Mesenchymal stem cell (in vitro differentiated cells and primary cell): ENCODE results near the gene PLA1A.
A peak's percentile ranks its signal among the peaks of the same experiment; 100 is the strongest.

Source experiments
- DNase-seq: peaks from one replicate; pipeline ENCODE4 v3.0.0-alpha.2; 2013
- H2AFZ ChIP-seq: one replicate; pipeline ENCODE4 v1.6.1; 2013; ENCODE audit warnings: low read depth, mild to moderate bottlenecking, control low read depth, inconsistent platforms, low read length, moderate library complexity
- H2AK5ac ChIP-seq: 2 replicates; pipeline ENCODE4 v1.6.1; 2013; ENCODE audit warnings: low read length, moderate library complexity, mild to moderate bottlenecking, inconsistent platforms; ENCODE audit not compliant: severe bottlenecking
- H2BK120ac ChIP-seq: one replicate; pipeline ENCODE4 v1.6.1; 2013; ENCODE audit warnings: low read depth, mild to moderate bottlenecking, inconsistent platforms, low read length, moderate library complexity
- H2BK12ac ChIP-seq, 2 experiments: one replicate each; pipeline ENCODE4 v1.6.1; 2013; ENCODE audit warnings: inconsistent platforms in 2 of 2, low read length in 2 of 2, mild to moderate bottlenecking in 2 of 2, moderate library complexity in 2 of 2, control low read depth in 1 of 2
- H2BK15ac ChIP-seq: one replicate; pipeline ENCODE4 v1.6.1; 2013; ENCODE audit warnings: mild to moderate bottlenecking, low read depth, inconsistent platforms; ENCODE audit not compliant: poor library complexity, severe bottlenecking
- H2BK5ac ChIP-seq: 2 replicates; pipeline ENCODE4 v1.6.1; 2013; ENCODE audit warnings: low read depth, mild to moderate bottlenecking, low read length, control low read depth, inconsistent platforms; ENCODE audit not compliant: poor library complexity, severe bottlenecking
- H3K14ac ChIP-seq, 2 experiments: one replicate each; pipeline ENCODE4 v1.6.1; 2013; ENCODE audit warnings: inconsistent platforms in 2 of 2, low read length in 2 of 2, control low read depth in 1 of 2, mild to moderate bottlenecking in 1 of 2, moderate library complexity in 1 of 2
- H3K18ac ChIP-seq, 2 experiments: one replicate each; pipeline ENCODE4 v1.6.1; 2013; ENCODE audit warnings: inconsistent platforms in 2 of 2, low read length in 2 of 2, control low read depth in 1 of 2, low read depth in 1 of 2, mild to moderate bottlenecking in 1 of 2
- H3K23ac ChIP-seq, 2 experiments: one replicate each; pipeline ENCODE4 v1.6.1; 2013; ENCODE audit warnings: inconsistent platforms in 2 of 2, low read length in 2 of 2, mild to moderate bottlenecking in 2 of 2, moderate library complexity in 2 of 2, control low read depth in 1 of 2
- H3K27ac ChIP-seq: 2 replicates; pipeline ENCODE4 v1.5.1; 2013; ENCODE audit warnings: mild to moderate bottlenecking, moderate library complexity, low read length, control low read depth, inconsistent platforms; ENCODE audit not compliant: poor library complexity, severe bottlenecking
- H3K27me3 ChIP-seq, 2 experiments: 2 replicates each; pipeline versions ENCODE4 v1.6.1 to v1.7.0; 2013; ENCODE audit warnings: low read length in 2 of 2, mild to moderate bottlenecking in 2 of 2, moderate library complexity in 2 of 2, control low read depth in 1 of 2, inconsistent platforms in 1 of 2; ENCODE audit not compliant: control insufficient read depth in 1 of 2, insufficient read depth in 1 of 2
- H3K36me3 ChIP-seq, 2 experiments: 2 replicates each; pipeline versions ENCODE4 v1.6.1 to v1.7.0; 2013; ENCODE audit warnings: low read length in 2 of 2, control low read depth in 1 of 2, inconsistent platforms in 1 of 2, low read depth in 1 of 2, mild to moderate bottlenecking in 1 of 2; ENCODE audit not compliant: insufficient read depth in 2 of 2, control insufficient read depth in 1 of 2
- H3K4ac ChIP-seq, 2 experiments: one replicate each; pipeline ENCODE4 v1.6.1; 2013; ENCODE audit warnings: inconsistent platforms in 2 of 2, low read length in 2 of 2, mild to moderate bottlenecking in 2 of 2, moderate library complexity in 2 of 2, control low read depth in 1 of 2, low read depth in 1 of 2
- H3K4me1 ChIP-seq: 2 replicates; pipeline ENCODE4 v1.6.1; 2013; ENCODE audit warnings: low read depth, low read length, control low read depth; ENCODE audit not compliant: control insufficient read depth, insufficient read depth
- H3K4me2 ChIP-seq: 2 replicates; pipeline ENCODE4 v1.6.1; 2013; ENCODE audit warnings: low read length, mild to moderate bottlenecking, inconsistent platforms; ENCODE audit not compliant: poor library complexity, severe bottlenecking
- H3K4me3 ChIP-seq, 2 experiments: 2 replicates each; pipeline versions ENCODE4 v1.5.1 to v1.7.0; 2013; ENCODE audit warnings: low read length in 2 of 2, mild to moderate bottlenecking in 2 of 2, control low read depth in 1 of 2, low read depth in 1 of 2; ENCODE audit not compliant: insufficient read depth in 1 of 2
- H3K79me1 ChIP-seq: replicated peaks from 2 replicates; pipeline ENCODE4 v1.6.1; 2013; ENCODE audit warnings: mild to moderate bottlenecking, control low read depth, low read length, inconsistent platforms; ENCODE audit not compliant: poor library complexity, severe bottlenecking
- H3K9ac ChIP-seq: 2 replicates; pipeline ENCODE4 v1.7.0; 2013; ENCODE audit warnings: mild to moderate bottlenecking, low read length, moderate library complexity
- H3K9me3 ChIP-seq: 2 replicates; pipeline ENCODE4 v1.7.0; 2013; ENCODE audit warnings: mild to moderate bottlenecking, low read length; ENCODE audit not compliant: control insufficient read depth
- H4K8ac ChIP-seq: one replicate; pipeline ENCODE4 v1.6.1; 2013; ENCODE audit warnings: inconsistent platforms, mild to moderate bottlenecking, low read length, moderate library complexity
- H4K91ac ChIP-seq: one replicate; pipeline ENCODE4 v1.6.1; 2013; ENCODE audit warnings: mild to moderate bottlenecking, low read length, inconsistent platforms
- WGBS: methylation state at CpG from one replicate; pipeline ENCODE4 v1.1.7; 2013; ENCODE audit warnings: mixed read lengths; 5-methylcytosine and 5-hydroxymethylcytosine counted together

PLA1A gene

DNA sequence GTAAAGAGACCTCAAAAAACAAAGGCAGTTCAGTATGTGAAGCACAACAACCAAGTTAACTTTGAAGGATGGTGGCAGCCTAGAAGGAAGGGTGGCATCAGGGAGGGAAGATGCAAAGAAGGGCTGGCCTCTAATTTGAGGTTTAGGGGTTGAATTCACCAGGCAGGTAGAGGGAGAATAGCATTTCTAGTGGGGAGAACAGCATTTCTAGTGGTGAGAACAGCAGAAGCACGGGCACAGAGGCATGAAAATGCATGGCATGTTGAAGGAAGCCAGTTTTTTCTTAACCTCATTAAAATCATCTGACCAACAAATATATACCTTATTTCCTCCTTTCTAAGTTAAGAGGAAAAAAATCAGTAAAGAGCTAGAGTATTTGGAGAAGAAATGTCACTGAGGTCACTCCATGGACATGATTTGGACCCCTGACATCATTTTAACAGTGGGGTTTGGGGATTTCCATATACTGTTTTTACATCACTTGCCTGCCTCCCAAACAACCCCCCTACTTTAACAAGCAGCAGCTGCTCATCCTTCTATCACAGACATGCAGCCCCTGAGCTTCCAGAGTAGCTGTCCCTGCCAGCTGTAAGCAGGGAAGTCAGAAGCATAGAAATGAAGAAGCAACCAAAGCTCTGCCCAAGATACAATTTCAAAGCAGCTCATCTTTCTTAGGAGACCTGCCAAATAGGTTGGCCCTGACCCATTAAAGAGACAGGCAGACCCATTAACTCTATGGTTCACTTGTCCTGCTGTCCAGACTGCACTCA is 65.1 kb downstream of the PLA1A start:
- Histone ChIP-seq H4K91ac (no peak overlapping the region), H2BK5ac (no peak overlapping the region), H3K36me3 (peaks cover 4 to 9% of the 10 kb centered on the region in 2 experiments), H2BK12ac (no peak overlapping the region), H3K4ac (no peak overlapping the region), H2AK5ac (peak overlapping the region; percentile 19), H3K18ac (no peak overlapping the region), H3K14ac (no peak overlapping the region), H3K4me1 (no peaks in the 10 kb centered on the region), H3K9ac (peak overlapping the region; percentile 75), H3K4me3 (no peak overlapping the region), H3K27ac (no peak overlapping the region), H4K8ac (no peak overlapping the region), H3K27me3 (no peaks in the 10 kb centered on the region), H3K9me3 (no peaks in the 10 kb centered on the region), H2AFZ (no peak overlapping the region), H3K23ac (no peak overlapping the region), H3K79me1 (no peaks in the 10 kb centered on the region), H3K4me2 (no peak overlapping the region), H2BK120ac (no peak overlapping the region), H2BK15ac (no peak overlapping the region)
- WGBS, result no CpG with 5 or more reads among the region's 1 CpG
- no peak for DNase-seq

DNA sequence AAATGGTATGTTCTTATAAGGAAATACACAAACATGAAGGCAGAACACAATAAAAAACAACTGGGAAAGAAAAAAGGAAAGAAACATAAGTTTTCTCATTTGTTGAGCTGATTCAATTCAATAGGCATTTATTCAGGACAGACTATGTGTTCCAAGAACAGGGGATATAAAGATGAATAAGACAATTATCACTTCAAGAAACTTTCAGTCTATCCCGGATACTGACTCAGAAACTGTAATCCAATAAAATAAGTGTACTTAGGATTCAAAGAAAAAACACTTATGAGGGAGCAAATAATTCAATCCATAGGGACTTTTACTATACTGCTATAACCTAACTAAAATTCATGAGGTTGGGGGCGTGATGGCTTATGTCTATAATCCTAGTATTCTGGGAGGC is 66.2 kb downstream of the PLA1A start:
- H3K9me3 ChIP-seq, result no peaks in the 10 kb centered on the region

DNA sequence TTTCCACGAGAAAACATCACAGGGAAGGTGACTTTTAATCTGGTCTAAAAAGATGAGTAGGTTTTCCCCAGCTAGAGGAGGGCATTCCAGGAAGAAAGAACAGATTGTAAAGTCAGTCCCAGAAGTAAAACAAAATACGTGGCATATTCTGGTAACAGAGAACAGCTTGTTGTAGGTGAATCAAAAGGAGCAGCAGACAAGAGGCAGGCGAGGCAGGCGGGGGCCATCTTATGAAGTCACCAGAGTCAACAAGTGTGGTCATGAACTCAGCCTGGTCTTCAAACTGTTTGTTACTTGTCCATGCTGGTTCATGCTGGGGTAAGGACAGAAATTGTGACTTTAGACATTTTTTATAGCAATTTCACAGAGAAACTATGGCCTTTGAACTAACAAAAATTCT is 66.7 kb downstream of the PLA1A start:
- no peak overlapping the region for H2AFZ ChIP-seq
- H3K14ac ChIP-seq, result no peak overlapping the region
- no peak overlapping the region for H2BK5ac ChIP-seq
- no peak overlapping the region for H3K27ac ChIP-seq
- H3K79me1 ChIP-seq, result no peaks in the 10 kb centered on the region
- H3K4me1 ChIP-seq, result no peaks in the 10 kb centered on the region
- 91% methylated on average over 4 of the region's 4 CpGs for WGBS
- no peak overlapping the region for H3K4ac ChIP-seq
- no peak overlapping the region for H2AK5ac ChIP-seq
- H3K36me3 ChIP-seq, result peaks cover 4 to 21% of the 10 kb centered on the region in 2 experiments
- H2BK120ac ChIP-seq, result no peak overlapping the region
- H4K8ac ChIP-seq, result no peak overlapping the region
- no peak overlapping the region for H2BK15ac ChIP-seq
- no peak overlapping the region for H2BK12ac ChIP-seq
- no peak overlapping the region for H4K91ac ChIP-seq
- H3K4me2 ChIP-seq, result no peak overlapping the region
- no peak overlapping the region for H3K23ac ChIP-seq
- no peak overlapping the region for H3K4me3 ChIP-seq
- H3K9me3 ChIP-seq, result no peaks in the 10 kb centered on the region
- H3K18ac ChIP-seq, result no peak overlapping the region
- DNase-seq, result no peak
- peak overlapping the region; percentile 75 for H3K9ac ChIP-seq
- H3K27me3 ChIP-seq, result no peaks in the 10 kb centered on the region

More for the DNA sequence above, 66.2 kb downstream of the PLA1A start:
- no peak overlapping the region for H3K27ac ChIP-seq
- H3K23ac ChIP-seq, result no peak overlapping the region
- H3K36me3 ChIP-seq, result peaks cover 4 to 16% of the 10 kb centered on the region in 2 experiments
- H3K14ac ChIP-seq, result no peak overlapping the region
- no peak overlapping the region for H2BK5ac ChIP-seq
- no peaks in the 10 kb centered on the region for H3K4me1 ChIP-seq
- no peak overlapping the region for H4K91ac ChIP-seq
- H3K18ac ChIP-seq, result no peak overlapping the region
- whole genome bisulfite sequencing, result no CpG with 5 or more reads among the region's 2 CpGs
- no peaks in the 10 kb centered on the region for H3K79me1 ChIP-seq
- H3K4me2 ChIP-seq, result no peak overlapping the region
- peak overlapping the region; percentile 75 for H3K9ac ChIP-seq
- H2BK15ac ChIP-seq, result no peak overlapping the region
- no peak for DNase-seq
- no peak overlapping the region for H3K4ac ChIP-seq
- no peak overlapping the region for H4K8ac ChIP-seq
- no peak overlapping the region for H2BK12ac ChIP-seq
- H2AK5ac ChIP-seq, result no peak overlapping the region
- no peaks in the 10 kb centered on the region for H3K27me3 ChIP-seq
- no peak overlapping the region for H2AFZ ChIP-seq
- no peak overlapping the region for H2BK120ac ChIP-seq
- H3K4me3 ChIP-seq, result no peak overlapping the region

DNA sequence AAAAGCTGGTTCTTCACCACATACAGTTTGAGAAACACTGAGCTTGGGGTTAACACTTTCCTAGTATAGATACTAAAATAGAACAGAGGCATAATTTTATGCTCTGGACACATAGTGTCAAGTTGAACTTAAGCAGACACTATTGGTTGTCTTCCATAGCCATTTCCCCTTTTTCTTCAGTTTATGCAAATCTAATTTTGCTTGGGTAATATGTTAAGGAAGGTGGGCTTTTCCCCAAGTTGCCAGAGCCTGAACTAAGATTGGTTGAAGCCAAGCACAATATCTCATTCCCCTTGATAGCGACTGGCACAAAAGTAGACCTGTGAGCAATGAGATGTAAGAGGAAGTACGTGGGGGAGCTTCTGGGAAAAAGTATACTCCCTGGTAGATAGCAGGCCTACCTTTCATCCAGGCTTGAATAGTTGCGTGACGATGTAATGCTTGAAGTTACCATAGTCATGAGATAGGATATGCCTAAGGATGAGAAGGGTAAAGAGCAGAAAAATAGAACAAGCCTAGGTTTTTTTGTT is 67.2 kb downstream of the PLA1A start:
- peaks cover 2 to 21% of the 10 kb centered on the region in 2 experiments for H3K36me3 ChIP-seq
- no peak overlapping the region for H2AK5ac ChIP-seq
- H3K27me3 ChIP-seq, result no peaks in the 10 kb centered on the region
- H2BK12ac ChIP-seq, result no peak overlapping the region
- no peak overlapping the region for H3K14ac ChIP-seq
- no peak overlapping the region for H2AFZ ChIP-seq
- no peak overlapping the region for H3K27ac ChIP-seq
- no peaks in the 10 kb centered on the region for H3K4me1 ChIP-seq
- no peak overlapping the region for H3K4me3 ChIP-seq
- H2BK120ac ChIP-seq, result no peak overlapping the region
- H4K8ac ChIP-seq, result no peak overlapping the region
- H3K79me1 ChIP-seq, result peaks cover under 1% of the 10 kb centered on the region
- H3K4me2 ChIP-seq, result no peak overlapping the region
- no peak overlapping the region for H3K23ac ChIP-seq
- no peak overlapping the region for H2BK15ac ChIP-seq
- no peak overlapping the region for H3K4ac ChIP-seq
- WGBS, result 92% methylated on average over 4 of the region's 4 CpGs
- no peak overlapping the region for H2BK5ac ChIP-seq
- H3K9ac ChIP-seq, result peak overlapping the region; percentile 75
- H3K9me3 ChIP-seq, result no peaks in the 10 kb centered on the region
- no peak overlapping the region for H4K91ac ChIP-seq
- H3K18ac ChIP-seq, result no peak overlapping the region
- no peak for DNase-seq
